ENCODE results near the gene DDX3X. TPM values are rescaled to one million over a fixed set of nuclear protein-coding genes. Genes with fewer than 3 reads are reported as not detected.

Gene DDX3X
- total and polyA plus RNA-seq, 4 donors: 48.4 to 216 (median 85.6) TPM

DNA sequence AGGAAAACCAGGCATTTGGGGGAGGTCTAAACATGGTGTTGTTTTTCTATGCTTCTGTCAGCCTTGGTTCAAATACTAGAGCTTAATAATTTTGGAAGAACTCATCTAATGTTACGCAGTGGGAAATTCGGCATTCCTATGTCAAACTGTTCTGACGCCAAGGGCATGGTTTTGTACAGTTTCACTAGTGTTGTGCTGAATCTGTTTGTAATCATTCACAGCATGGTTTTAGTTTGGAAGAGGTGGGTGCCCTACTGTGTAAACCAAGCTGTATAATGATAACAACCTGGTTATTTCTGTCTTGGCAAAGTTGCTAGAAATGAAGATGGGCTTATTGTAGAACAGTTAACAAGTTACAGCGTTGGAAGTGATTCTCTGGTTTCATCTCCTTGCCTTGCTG is 5.2 kb downstream of the DDX3X start:
- WGBS: 77% methylated on average over 4 of the region's 4 CpGs
- Histone ChIP-seq H3K9me3 (ENCODE audit: control insufficient read depth in 4 of 4, low read length in 3 of 4) (no peaks in the 10 kb centered on the region), H3K9ac (ENCODE audit: low read depth in 1 of 2, low read length in 2 of 2) (no peak overlapping the region), H3K4me1 (ENCODE audit: control insufficient read depth in 4 of 4, insufficient read depth in 4 of 4, low read length in 3 of 4) (peaks cover 2 to 34% (median 30%) of the 10 kb centered on the region in 4 donors), H3K36me3 (ENCODE audit: control insufficient read depth in 4 of 4, insufficient read depth in 3 of 4, low read depth in 1 of 4, low read length in 3 of 4) (peaks cover 3 to 49% (median 37%) of the 10 kb centered on the region in 4 donors), H3K27me3 (ENCODE audit: control insufficient read depth in 4 of 4, insufficient read depth in 4 of 4, low read length in 3 of 4) (no peaks in the 10 kb centered on the region), H3K4me3 (ENCODE audit: low read depth in 1 of 3, low read length in 3 of 3) (no peak overlapping the region), H3K27ac (ENCODE audit: low read depth in 1 of 2, low read length in 2 of 2) (no peak overlapping the region)
- no peak for DNase-seq (ENCODE audit: low spot score)
- TF ChIP-seq JUND (IDR thresholded peaks at IDR 0.05) (no peak), RXRA (IDR thresholded peaks at IDR 0.05) (no peak), GABPA (IDR thresholded peaks at IDR 0.05 in 1 of 2, conservative IDR thresholded peaks at IDR 0.05 in 1 of 2) (no peak), HNF4G (IDR thresholded peaks at IDR 0.05) (no peak)
- TF ChIP-seq, protein P1, sequence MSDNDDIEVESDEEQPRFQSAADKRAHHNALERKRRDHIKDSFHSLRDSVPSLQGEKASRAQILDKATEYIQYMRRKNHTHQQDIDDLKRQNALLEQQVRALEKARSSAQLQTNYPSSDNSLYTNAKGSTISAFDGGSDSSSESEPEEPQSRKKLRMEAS (IDR thresholded peaks at IDR 0.05): no peak

DNA sequence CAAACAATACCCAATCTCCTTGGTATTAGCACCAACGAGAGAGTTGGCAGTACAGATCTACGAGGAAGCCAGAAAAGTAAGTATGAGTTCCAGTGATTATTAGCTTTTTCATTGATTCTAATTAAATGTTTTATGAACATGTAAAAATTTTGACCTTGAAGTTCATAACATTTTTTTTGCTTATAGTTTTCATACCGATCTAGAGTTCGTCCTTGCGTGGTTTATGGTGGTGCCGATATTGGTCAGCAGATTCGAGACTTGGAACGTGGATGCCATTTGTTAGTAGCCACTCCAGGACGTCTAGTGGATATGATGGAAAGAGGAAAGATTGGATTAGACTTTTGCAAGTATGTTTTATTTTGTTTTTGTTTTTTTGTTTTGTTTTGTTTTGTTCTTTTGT is 10.1 kb downstream of the DDX3X start:
- Histone ChIP-seq H3K4me3 (ENCODE audit: low read depth in 1 of 3, low read length in 3 of 3) (no peak overlapping the region), H3K27ac (ENCODE audit: low read depth in 1 of 2, low read length in 2 of 2) (no peak overlapping the region), H3K9me3 (ENCODE audit: control insufficient read depth in 4 of 4, low read length in 3 of 4) (no peaks in the 10 kb centered on the region), H3K27me3 (ENCODE audit: control insufficient read depth in 4 of 4, insufficient read depth in 4 of 4, low read length in 3 of 4) (no peaks in the 10 kb centered on the region), H3K36me3 (ENCODE audit: control insufficient read depth in 4 of 4, insufficient read depth in 3 of 4, low read depth in 1 of 4, low read length in 3 of 4) (peaks cover 9 to 95% (median 74%) of the 10 kb centered on the region in 4 donors), H3K4me1 (ENCODE audit: control insufficient read depth in 4 of 4, insufficient read depth in 4 of 4, low read length in 3 of 4) (peaks cover 0 to 4% (median 1%) of the 10 kb centered on the region in 4 donors), H3K9ac (ENCODE audit: low read depth in 1 of 2, low read length in 2 of 2) (no peak overlapping the region)
- TF ChIP-seq SP1 (IDR thresholded peaks at IDR 0.05) (no peak), FOXA1 (IDR thresholded peaks at IDR 0.05) (no peak), TAF1 (conservative IDR thresholded peaks at IDR 0.05) (no peak), FOXA2 (IDR thresholded peaks at IDR 0.05) (no peak), HNF4G (IDR thresholded peaks at IDR 0.05) (no peak), NR2F2 (IDR thresholded peaks at IDR 0.05) (no peak), EGR1 (IDR thresholded peaks at IDR 0.05; ENCODE audit: low read depth in 2 of 2) (no peak), JUND (IDR thresholded peaks at IDR 0.05) (no peak), RXRA (IDR thresholded peaks at IDR 0.05) (no peak), HNF4A (conservative IDR thresholded peaks at IDR 0.05) (no peak), RAD21 (IDR thresholded peaks at IDR 0.05) (no peak), YY1 (IDR thresholded peaks at IDR 0.05) (no peak), GABPA (IDR thresholded peaks at IDR 0.05 in 1 of 2, conservative IDR thresholded peaks at IDR 0.05 in 1 of 2) (no peak)
- TF ChIP-seq, protein P2, sequence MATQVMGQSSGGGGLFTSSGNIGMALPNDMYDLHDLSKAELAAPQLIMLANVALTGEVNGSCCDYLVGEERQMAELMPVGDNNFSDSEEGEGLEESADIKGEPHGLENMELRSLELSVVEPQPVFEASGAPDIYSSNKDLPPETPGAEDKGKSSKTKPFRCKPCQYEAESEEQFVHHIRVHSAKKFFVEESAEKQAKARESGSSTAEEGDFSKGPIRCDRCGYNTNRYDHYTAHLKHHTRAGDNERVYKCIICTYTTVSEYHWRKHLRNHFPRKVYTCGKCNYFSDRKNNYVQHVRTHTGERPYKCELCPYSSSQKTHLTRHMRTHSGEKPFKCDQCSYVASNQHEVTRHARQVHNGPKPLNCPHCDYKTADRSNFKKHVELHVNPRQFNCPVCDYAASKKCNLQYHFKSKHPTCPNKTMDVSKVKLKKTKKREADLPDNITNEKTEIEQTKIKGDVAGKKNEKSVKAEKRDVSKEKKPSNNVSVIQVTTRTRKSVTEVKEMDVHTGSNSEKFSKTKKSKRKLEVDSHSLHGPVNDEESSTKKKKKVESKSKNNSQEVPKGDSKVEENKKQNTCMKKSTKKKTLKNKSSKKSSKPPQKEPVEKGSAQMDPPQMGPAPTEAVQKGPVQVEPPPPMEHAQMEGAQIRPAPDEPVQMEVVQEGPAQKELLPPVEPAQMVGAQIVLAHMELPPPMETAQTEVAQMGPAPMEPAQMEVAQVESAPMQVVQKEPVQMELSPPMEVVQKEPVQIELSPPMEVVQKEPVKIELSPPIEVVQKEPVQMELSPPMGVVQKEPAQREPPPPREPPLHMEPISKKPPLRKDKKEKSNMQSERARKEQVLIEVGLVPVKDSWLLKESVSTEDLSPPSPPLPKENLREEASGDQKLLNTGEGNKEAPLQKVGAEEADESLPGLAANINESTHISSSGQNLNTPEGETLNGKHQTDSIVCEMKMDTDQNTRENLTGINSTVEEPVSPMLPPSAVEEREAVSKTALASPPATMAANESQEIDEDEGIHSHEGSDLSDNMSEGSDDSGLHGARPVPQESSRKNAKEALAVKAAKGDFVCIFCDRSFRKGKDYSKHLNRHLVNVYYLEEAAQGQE (IDR thresholded peaks at IDR 0.05): no peak
- TF ChIP-seq, protein P3, sequence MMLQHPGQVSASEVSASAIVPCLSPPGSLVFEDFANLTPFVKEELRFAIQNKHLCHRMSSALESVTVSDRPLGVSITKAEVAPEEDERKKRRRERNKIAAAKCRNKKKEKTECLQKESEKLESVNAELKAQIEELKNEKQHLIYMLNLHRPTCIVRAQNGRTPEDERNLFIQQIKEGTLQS (IDR thresholded peaks at IDR 0.05): no peak
- TF ChIP-seq, protein P4, sequence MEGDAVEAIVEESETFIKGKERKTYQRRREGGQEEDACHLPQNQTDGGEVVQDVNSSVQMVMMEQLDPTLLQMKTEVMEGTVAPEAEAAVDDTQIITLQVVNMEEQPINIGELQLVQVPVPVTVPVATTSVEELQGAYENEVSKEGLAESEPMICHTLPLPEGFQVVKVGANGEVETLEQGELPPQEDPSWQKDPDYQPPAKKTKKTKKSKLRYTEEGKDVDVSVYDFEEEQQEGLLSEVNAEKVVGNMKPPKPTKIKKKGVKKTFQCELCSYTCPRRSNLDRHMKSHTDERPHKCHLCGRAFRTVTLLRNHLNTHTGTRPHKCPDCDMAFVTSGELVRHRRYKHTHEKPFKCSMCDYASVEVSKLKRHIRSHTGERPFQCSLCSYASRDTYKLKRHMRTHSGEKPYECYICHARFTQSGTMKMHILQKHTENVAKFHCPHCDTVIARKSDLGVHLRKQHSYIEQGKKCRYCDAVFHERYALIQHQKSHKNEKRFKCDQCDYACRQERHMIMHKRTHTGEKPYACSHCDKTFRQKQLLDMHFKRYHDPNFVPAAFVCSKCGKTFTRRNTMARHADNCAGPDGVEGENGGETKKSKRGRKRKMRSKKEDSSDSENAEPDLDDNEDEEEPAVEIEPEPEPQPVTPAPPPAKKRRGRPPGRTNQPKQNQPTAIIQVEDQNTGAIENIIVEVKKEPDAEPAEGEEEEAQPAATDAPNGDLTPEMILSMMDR (IDR thresholded peaks at IDR 0.05; ENCODE audit: low read depth, low read length, missing input control): no peak
- TF ChIP-seq, protein P1 (IDR thresholded peaks at IDR 0.05): no peak
- TF ChIP-seq, protein P5, sequence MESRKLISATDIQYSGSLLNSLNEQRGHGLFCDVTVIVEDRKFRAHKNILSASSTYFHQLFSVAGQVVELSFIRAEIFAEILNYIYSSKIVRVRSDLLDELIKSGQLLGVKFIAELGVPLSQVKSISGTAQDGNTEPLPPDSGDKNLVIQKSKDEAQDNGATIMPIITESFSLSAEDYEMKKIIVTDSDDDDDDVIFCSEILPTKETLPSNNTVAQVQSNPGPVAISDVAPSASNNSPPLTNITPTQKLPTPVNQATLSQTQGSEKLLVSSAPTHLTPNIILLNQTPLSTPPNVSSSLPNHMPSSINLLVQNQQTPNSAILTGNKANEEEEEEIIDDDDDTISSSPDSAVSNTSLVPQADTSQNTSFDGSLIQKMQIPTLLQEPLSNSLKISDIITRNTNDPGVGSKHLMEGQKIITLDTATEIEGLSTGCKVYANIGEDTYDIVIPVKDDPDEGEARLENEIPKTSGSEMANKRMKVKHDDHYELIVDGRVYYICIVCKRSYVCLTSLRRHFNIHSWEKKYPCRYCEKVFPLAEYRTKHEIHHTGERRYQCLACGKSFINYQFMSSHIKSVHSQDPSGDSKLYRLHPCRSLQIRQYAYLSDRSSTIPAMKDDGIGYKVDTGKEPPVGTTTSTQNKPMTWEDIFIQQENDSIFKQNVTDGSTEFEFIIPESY (IDR thresholded peaks at IDR 0.05): no peak
- 94% methylated on average over 9 of the region's 9 CpGs for WGBS
- no peak for DNase-seq (ENCODE audit: low spot score)
